ENCODE data around the gene AIG1.

Gene AIG1

GRCh38 chr6:143195349-143195845, 134.7 kb downstream of the AIG1 start:
- Histone ChIP-seq H4K20me1 (ENCODE audit: insufficient read depth, low read length) (no peaks in the 10 kb centered on the region), H2AFZ (ENCODE audit: low read length) (no peak overlapping the region), H3K9me3 (replicated peaks; ENCODE audit: insufficient read depth, low read length) (no peaks in the 10 kb centered on the region), H3F3A (ENCODE audit: insufficient read depth, low read length) (no peaks in the 10 kb centered on the region), H3K36me3 (replicated peaks; ENCODE audit: insufficient read depth, low read length) (no peaks in the 10 kb centered on the region), H3K4me2 (ENCODE audit: low read depth, low read length) (no peak overlapping the region), H3K79me2 (ENCODE audit: low read length) (no peaks in the 10 kb centered on the region), H3K4me3 (ENCODE audit: low read length) (no peak overlapping the region), H3K9me2 (replicated peaks; ENCODE audit: insufficient read depth, low read length) (no peaks in the 10 kb centered on the region), H3K27ac (ENCODE audit: low read length) (no peak overlapping the region), H3K9ac (ENCODE audit: low read length) (no peak overlapping the region), H3K27me3 (replicated peaks; ENCODE audit: insufficient read depth, low read length) (no peaks in the 10 kb centered on the region), H3K4me1 (ENCODE audit: low read length) (no peaks in the 10 kb centered on the region)
- TF ChIP-seq EZH2 (optimal IDR thresholded peaks at IDR 0.05; ENCODE audit: low read depth, low read length) = no peak
- TF ChIP-seq CTCF (IDR thresholded peaks at IDR 0.05; ENCODE audit: low read length) = no peak
- TF ChIP-seq EZH2phosphoT487 (IDR thresholded peaks at IDR 0.05; ENCODE audit: low read length) = no peak
- DNase-seq = no peak

- no peak overlapping the region for H3K4me3 ChIP-seq (ENCODE audit: low read length)
- H3F3A ChIP-seq (ENCODE audit: insufficient read depth, low read length) = no peaks in the 10 kb centered on the region
- no peak for DNase-seq
- H3K79me2 ChIP-seq (ENCODE audit: low read length) = no peaks in the 10 kb centered on the region
- H3K4me2 ChIP-seq (ENCODE audit: low read depth, low read length) = no peak overlapping the region
- no peak overlapping the region for H3K27ac ChIP-seq (ENCODE audit: low read length)
- H4K20me1 ChIP-seq (ENCODE audit: insufficient read depth, low read length) = no peaks in the 10 kb centered on the region
- no peaks in the 10 kb centered on the region for H3K36me3 ChIP-seq (replicated peaks; ENCODE audit: insufficient read depth, low read length)
- TF ChIP-seq EZH2 (optimal IDR thresholded peaks at IDR 0.05; ENCODE audit: low read depth, low read length) (no peak), CTCF (IDR thresholded peaks at IDR 0.05; ENCODE audit: low read length) (no peak), EZH2phosphoT487 (IDR thresholded peaks at IDR 0.05; ENCODE audit: low read length) (no peak)
- no peak overlapping the region for H3K9ac ChIP-seq (ENCODE audit: low read length)
- no peaks in the 10 kb centered on the region for H3K9me2 ChIP-seq (replicated peaks; ENCODE audit: insufficient read depth, low read length)
- no peaks in the 10 kb centered on the region for H3K4me1 ChIP-seq (ENCODE audit: low read length)
- H3K27me3 ChIP-seq (replicated peaks; ENCODE audit: insufficient read depth, low read length) = no peaks in the 10 kb centered on the region
- no peaks in the 10 kb centered on the region for H3K9me3 ChIP-seq (replicated peaks; ENCODE audit: insufficient read depth, low read length)
- no peak overlapping the region for H2AFZ ChIP-seq (ENCODE audit: low read length)
These were observed 136.0 kb downstream of the AIG1 start for GRCh38 chr6:143196525-143197225.

- no peaks in the 10 kb centered on the region for H3F3A ChIP-seq (ENCODE audit: insufficient read depth, low read length)
- H3K9ac ChIP-seq (ENCODE audit: low read length) = no peak overlapping the region
- no peak overlapping the region for H3K4me3 ChIP-seq (ENCODE audit: low read length)
- H3K27me3 ChIP-seq (replicated peaks; ENCODE audit: insufficient read depth, low read length) = no peaks in the 10 kb centered on the region
- H4K20me1 ChIP-seq (ENCODE audit: insufficient read depth, low read length) = no peaks in the 10 kb centered on the region
- no peaks in the 10 kb centered on the region for H3K4me1 ChIP-seq (ENCODE audit: low read length)
- H3K4me2 ChIP-seq (ENCODE audit: low read depth, low read length) = no peak overlapping the region
- H2AFZ ChIP-seq (ENCODE audit: low read length) = no peak overlapping the region
- H3K79me2 ChIP-seq (ENCODE audit: low read length) = no peaks in the 10 kb centered on the region
- H3K9me3 ChIP-seq (replicated peaks; ENCODE audit: insufficient read depth, low read length) = no peaks in the 10 kb centered on the region
- TF ChIP-seq EZH2phosphoT487 (IDR thresholded peaks at IDR 0.05; ENCODE audit: low read length) (no peak), EZH2 (optimal IDR thresholded peaks at IDR 0.05; ENCODE audit: low read depth, low read length) (no peak)
- DNase-seq = no peak
- H3K9me2 ChIP-seq (replicated peaks; ENCODE audit: insufficient read depth, low read length) = no peaks in the 10 kb centered on the region
- no peaks in the 10 kb centered on the region for H3K36me3 ChIP-seq (replicated peaks; ENCODE audit: insufficient read depth, low read length)
- no peak overlapping the region for H3K27ac ChIP-seq (ENCODE audit: low read length)
These were observed 136.7 kb downstream of the AIG1 start for GRCh38 chr6:143197377-143197776.

GRCh38 chr6:143198312-143198711, 137.6 kb downstream of the AIG1 start:
- TF ChIP-seq EZH2phosphoT487 (IDR thresholded peaks at IDR 0.05; ENCODE audit: low read length) (no peak), CTCF (IDR thresholded peaks at IDR 0.05; ENCODE audit: low read length) (no peak), EZH2 (optimal IDR thresholded peaks at IDR 0.05; ENCODE audit: low read depth, low read length) (no peak)
- no peaks in the 10 kb centered on the region for H3K9me2 ChIP-seq (replicated peaks; ENCODE audit: insufficient read depth, low read length)
- no peaks in the 10 kb centered on the region for H4K20me1 ChIP-seq (ENCODE audit: insufficient read depth, low read length)
- H3K9me3 ChIP-seq (replicated peaks; ENCODE audit: insufficient read depth, low read length) = no peaks in the 10 kb centered on the region
- H3K4me3 ChIP-seq (ENCODE audit: low read length) = no peak overlapping the region
- no peaks in the 10 kb centered on the region for H3K27me3 ChIP-seq (replicated peaks; ENCODE audit: insufficient read depth, low read length)
- no peak overlapping the region for H3K9ac ChIP-seq (ENCODE audit: low read length)
- no peak overlapping the region for H3K27ac ChIP-seq (ENCODE audit: low read length)
- no peaks in the 10 kb centered on the region for H3K36me3 ChIP-seq (replicated peaks; ENCODE audit: insufficient read depth, low read length)
- no peak overlapping the region for H2AFZ ChIP-seq (ENCODE audit: low read length)
- H3F3A ChIP-seq (ENCODE audit: insufficient read depth, low read length) = no peaks in the 10 kb centered on the region
- no peak for DNase-seq
- no peak overlapping the region for H3K4me2 ChIP-seq (ENCODE audit: low read depth, low read length)
- no peaks in the 10 kb centered on the region for H3K79me2 ChIP-seq (ENCODE audit: low read length)
- no peaks in the 10 kb centered on the region for H3K4me1 ChIP-seq (ENCODE audit: low read length)

Measured in MM.1S (cell line).